ENCODE data around the gene PLCD1. TPM values are rescaled to one million over a fixed set of nuclear protein-coding genes. Genes with fewer than 3 reads are reported as not detected.

The PLCD1 gene
- total RNA-seq, 4 donors from 2014 or later, result 43.8 to 48.6 (median 48.0) TPM

GRCh38 chr3:38011111-38011510 is 18.3 kb downstream of the PLCD1 start:
- no peaks in the 10 kb centered on the region for H3K27me3 ChIP-seq
- H3K4me3 ChIP-seq, result no peak overlapping the region
- no peak overlapping the region for H3K27ac ChIP-seq
- H3K36me3 ChIP-seq, result peaks cover 0 to 88% (median 9%) of the 10 kb centered on the region in 3 donors
- no peak for TF ChIP-seq POLR2A (IDR thresholded peaks at IDR 0.05)
- no peak for TF ChIP-seq CTCF (IDR thresholded peaks at IDR 0.05)
- TF ChIP-seq EP300 (IDR thresholded peaks at IDR 0.05), result no peak
- H3K4me1 ChIP-seq, result no peaks in the 10 kb centered on the region
- 85 to 91% methylated on average over 7 to 18 of the region's 21 CpGs for WGBS, 2 donors
- DNase-seq (ENCODE audit: low spot score in 2 of 2), result no peak
- peaks cover 0 to 3% (median 0%) of the 10 kb centered on the region in 4 donors for H3K9me3 ChIP-seq

DNA sequence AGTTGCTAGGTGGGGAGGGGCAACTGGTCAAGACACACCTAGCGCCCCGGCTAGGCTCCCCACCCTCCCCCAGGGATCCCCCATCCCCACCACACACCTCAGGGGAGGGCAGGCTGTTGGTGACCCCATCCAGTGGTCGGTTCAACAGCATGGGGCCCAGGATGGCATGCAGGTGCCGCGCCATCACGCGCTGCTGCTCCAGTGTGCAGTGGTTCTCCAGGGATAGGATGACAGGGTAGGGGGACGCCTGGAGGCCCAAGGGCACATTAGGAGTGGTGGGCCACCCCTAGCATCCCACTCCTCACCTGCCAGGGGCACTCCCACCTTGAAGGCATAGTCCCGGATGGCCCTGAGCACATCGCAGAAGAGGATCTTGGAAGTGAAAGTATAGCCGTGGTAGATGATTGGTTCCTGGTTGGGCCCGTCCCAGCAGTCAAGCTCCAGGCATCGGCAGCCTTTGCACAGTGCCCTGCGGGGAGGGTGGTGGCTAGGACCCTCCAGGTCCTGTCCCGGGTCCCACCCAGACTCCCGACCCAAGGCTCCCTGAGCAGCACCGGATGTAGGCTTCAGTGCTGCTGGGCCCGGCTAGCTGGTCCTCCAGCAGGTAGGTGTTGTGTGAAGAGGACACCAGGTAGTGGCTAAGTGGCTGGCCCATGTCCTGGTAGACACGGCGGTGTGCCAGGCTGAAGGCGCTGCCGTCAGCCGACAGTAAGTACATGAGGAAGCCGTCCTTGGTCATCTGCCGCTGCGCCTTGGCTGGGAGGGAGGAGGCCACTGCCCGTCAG is 19.4 kb downstream of the PLCD1 start:
- no peak overlapping the region for H3K4me3 ChIP-seq
- H3K36me3 ChIP-seq, result peaks cover 0 to 82% (median 0%) of the 10 kb centered on the region in 3 donors
- H3K9me3 ChIP-seq, result no peaks in the 10 kb centered on the region
- TF ChIP-seq EP300 (IDR thresholded peaks at IDR 0.05), result no peak
- no peak for TF ChIP-seq POLR2A (IDR thresholded peaks at IDR 0.05)
- no peak for TF ChIP-seq CTCF (IDR thresholded peaks at IDR 0.05)
- no peaks in the 10 kb centered on the region for H3K27me3 ChIP-seq
- H3K4me1 ChIP-seq, result peaks cover 0 to 10% (median 5%) of the 10 kb centered on the region in 4 donors
- 80 to 88% methylated on average over 19 to 27 of the region's 27 CpGs for WGBS, 2 donors
- H3K27ac ChIP-seq, result no peak overlapping the region
- DNase-seq (ENCODE audit: low spot score in 2 of 2), result no peak

GRCh38 chr3:38008971-38009580 is 20.4 kb downstream of the PLCD1 start:
- H3K36me3 ChIP-seq, result peaks cover 0 to 73% (median 0%) of the 10 kb centered on the region in 3 donors
- H3K4me3 ChIP-seq, result no peak overlapping the region
- DNase-seq (ENCODE audit: low spot score in 2 of 2), result no peak
- no peak for TF ChIP-seq EP300 (IDR thresholded peaks at IDR 0.05)
- H3K27ac ChIP-seq, result no peak overlapping the region
- no peaks in the 10 kb centered on the region for H3K27me3 ChIP-seq
- no peaks in the 10 kb centered on the region for H3K9me3 ChIP-seq
- H3K4me1 ChIP-seq, result peaks cover 0 to 19% (median 15%) of the 10 kb centered on the region in 4 donors
- WGBS, 2 donors, result 84 to 91% methylated on average over 5 to 16 of the region's 16 CpGs

- peaks cover 0 to 28% (median 22%) of the 10 kb centered on the region in 4 donors for H3K4me1 ChIP-seq
- no peak overlapping the region for H3K4me3 ChIP-seq
- no peaks in the 10 kb centered on the region for H3K9me3 ChIP-seq
- H3K36me3 ChIP-seq, result peaks cover 0 to 70% (median 0%) of the 10 kb centered on the region in 3 donors
- H3K27me3 ChIP-seq, result no peaks in the 10 kb centered on the region
- H3K27ac ChIP-seq, result no peak overlapping the region
- 88 to 94% methylated on average over 19 of the region's 19 CpGs for WGBS, 2 donors
- no peak for TF ChIP-seq CTCF (IDR thresholded peaks at IDR 0.05)
- TF ChIP-seq EP300 (IDR thresholded peaks at IDR 0.05), result no peak
- no peak for TF ChIP-seq POLR2A (IDR thresholded peaks at IDR 0.05)
- DNase-seq (ENCODE audit: low spot score in 2 of 2), result no peak
Observed at GRCh38 chr3:38008191-38008701, 21.2 kb downstream of the PLCD1 start.

GRCh38 chr3:38007754-38008090 is 21.7 kb downstream of the PLCD1 start:
- H3K27me3 ChIP-seq, result no peaks in the 10 kb centered on the region
- H3K27ac ChIP-seq, result no peak overlapping the region
- 90 to 96% methylated on average over 7 of the region's 7 CpGs for WGBS, 2 donors
- no peak for DNase-seq (ENCODE audit: low spot score in 2 of 2)
- H3K36me3 ChIP-seq, result peaks cover 0 to 66% (median 0%) of the 10 kb centered on the region in 3 donors
- H3K9me3 ChIP-seq, result no peaks in the 10 kb centered on the region
- no peak overlapping the region for H3K4me3 ChIP-seq
- TF ChIP-seq CTCF (IDR thresholded peaks at IDR 0.05), result no peak
- no peak for TF ChIP-seq POLR2A (IDR thresholded peaks at IDR 0.05)
- TF ChIP-seq EP300 (IDR thresholded peaks at IDR 0.05), result no peak
- peaks cover 0 to 33% (median 27%) of the 10 kb centered on the region in 4 donors for H3K4me1 ChIP-seq
